Measurements from ENCODE around the gene FAM118A. TPM values are rescaled to one million over a fixed set of nuclear protein-coding genes. Genes with fewer than 3 reads are reported as not detected.

FAM118A gene
- total and polyA plus RNA-seq, 2 experiments from 2014 or later = 11.9 to 20.3 TPM

- Histone ChIP-seq H3K4me3 (no peak overlapping the region), H3K79me2 (replicated peaks; ENCODE audit: insufficient read depth) (no peaks in the 10 kb centered on the region), H3K27ac (ENCODE audit: low read depth) (no peak overlapping the region), H3K4me1 (ENCODE audit: insufficient read depth) (peaks cover 5% of the 10 kb centered on the region; the same call in 1 of the 2 replicates), H4K20me1 (replicated peaks; ENCODE audit: insufficient read depth) (no peaks in the 10 kb centered on the region), H3K9me2 (ENCODE audit: insufficient read depth) (no peaks in the 10 kb centered on the region), H2AFZ (no peak overlapping the region), H3F3A (replicated peaks; ENCODE audit: low read depth) (no peaks in the 10 kb centered on the region), H3K4me2 (no peak overlapping the region), H3K27me3 (ENCODE audit: insufficient read depth) (no peaks in the 10 kb centered on the region), H3K36me3 (ENCODE audit: insufficient read depth) (no peaks in the 10 kb centered on the region)
- H3K27ac Mint-ChIP-seq = no peak overlapping the region
- no peaks in the 10 kb centered on the region for H3K9me3 Mint-ChIP-seq
- peaks cover 6% of the 10 kb centered on the region for H3K27me3 Mint-ChIP-seq (ENCODE audit: insufficient read depth, low read depth, poor library complexity)
- DNase-seq (ENCODE audit: low spot score) = no peak
- ATAC-seq = no peak
- TF ChIP-seq, protein P1, sequence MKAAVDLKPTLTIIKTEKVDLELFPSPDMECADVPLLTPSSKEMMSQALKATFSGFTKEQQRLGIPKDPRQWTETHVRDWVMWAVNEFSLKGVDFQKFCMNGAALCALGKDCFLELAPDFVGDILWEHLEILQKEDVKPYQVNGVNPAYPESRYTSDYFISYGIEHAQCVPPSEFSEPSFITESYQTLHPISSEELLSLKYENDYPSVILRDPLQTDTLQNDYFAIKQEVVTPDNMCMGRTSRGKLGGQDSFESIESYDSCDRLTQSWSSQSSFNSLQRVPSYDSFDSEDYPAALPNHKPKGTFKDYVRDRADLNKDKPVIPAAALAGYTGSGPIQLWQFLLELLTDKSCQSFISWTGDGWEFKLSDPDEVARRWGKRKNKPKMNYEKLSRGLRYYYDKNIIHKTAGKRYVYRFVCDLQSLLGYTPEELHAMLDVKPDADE (IDR thresholded peaks at IDR 0.05) = no peak
- TF ChIP-seq CREB1 (CRISPR knock-in tag; IDR thresholded peaks at IDR 0.05; ENCODE audit: low read depth) (no peak), ZNF331 (CRISPR knock-in tag; IDR thresholded peaks at IDR 0.05; ENCODE audit: low read depth) (no peak), EZH2phosphoT487 (IDR thresholded peaks at IDR 0.05; ENCODE audit: unreplicated experiment) (no peak), STAT1 (IDR thresholded peaks at IDR 0.05; ENCODE audit: unreplicated experiment) (no peak), CTCF (conservative IDR thresholded peaks at IDR 0.05; ENCODE audit: low read depth in 2 of 2) (no peak), POLR2AphosphoS5 (IDR thresholded peaks at IDR 0.05; ENCODE audit: low read depth) (no peak), ZNF462 (CRISPR knock-in tag; IDR thresholded peaks at IDR 0.05) (no peak), NANOG (IDR thresholded peaks at IDR 0.05; ENCODE audit: borderline replicate concordance) (no peak), EZH2 (IDR thresholded peaks at IDR 0.05; ENCODE audit: low read depth, unreplicated experiment) (no peak), JUNB (IDR thresholded peaks at IDR 0.05; ENCODE audit: unreplicated experiment) (no peak), ZNF114 (CRISPR knock-in tag; IDR thresholded peaks at IDR 0.05) (no peak)
- TF ChIP-seq, protein P2, sequence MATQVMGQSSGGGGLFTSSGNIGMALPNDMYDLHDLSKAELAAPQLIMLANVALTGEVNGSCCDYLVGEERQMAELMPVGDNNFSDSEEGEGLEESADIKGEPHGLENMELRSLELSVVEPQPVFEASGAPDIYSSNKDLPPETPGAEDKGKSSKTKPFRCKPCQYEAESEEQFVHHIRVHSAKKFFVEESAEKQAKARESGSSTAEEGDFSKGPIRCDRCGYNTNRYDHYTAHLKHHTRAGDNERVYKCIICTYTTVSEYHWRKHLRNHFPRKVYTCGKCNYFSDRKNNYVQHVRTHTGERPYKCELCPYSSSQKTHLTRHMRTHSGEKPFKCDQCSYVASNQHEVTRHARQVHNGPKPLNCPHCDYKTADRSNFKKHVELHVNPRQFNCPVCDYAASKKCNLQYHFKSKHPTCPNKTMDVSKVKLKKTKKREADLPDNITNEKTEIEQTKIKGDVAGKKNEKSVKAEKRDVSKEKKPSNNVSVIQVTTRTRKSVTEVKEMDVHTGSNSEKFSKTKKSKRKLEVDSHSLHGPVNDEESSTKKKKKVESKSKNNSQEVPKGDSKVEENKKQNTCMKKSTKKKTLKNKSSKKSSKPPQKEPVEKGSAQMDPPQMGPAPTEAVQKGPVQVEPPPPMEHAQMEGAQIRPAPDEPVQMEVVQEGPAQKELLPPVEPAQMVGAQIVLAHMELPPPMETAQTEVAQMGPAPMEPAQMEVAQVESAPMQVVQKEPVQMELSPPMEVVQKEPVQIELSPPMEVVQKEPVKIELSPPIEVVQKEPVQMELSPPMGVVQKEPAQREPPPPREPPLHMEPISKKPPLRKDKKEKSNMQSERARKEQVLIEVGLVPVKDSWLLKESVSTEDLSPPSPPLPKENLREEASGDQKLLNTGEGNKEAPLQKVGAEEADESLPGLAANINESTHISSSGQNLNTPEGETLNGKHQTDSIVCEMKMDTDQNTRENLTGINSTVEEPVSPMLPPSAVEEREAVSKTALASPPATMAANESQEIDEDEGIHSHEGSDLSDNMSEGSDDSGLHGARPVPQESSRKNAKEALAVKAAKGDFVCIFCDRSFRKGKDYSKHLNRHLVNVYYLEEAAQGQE (IDR thresholded peaks at IDR 0.05; ENCODE audit: unreplicated experiment) = no peak
- peaks cover 5% of the 10 kb centered on the region; the same call in 2 of the 3 replicates for H3K4me1 Mint-ChIP-seq
- no peaks in the 10 kb centered on the region for H3K36me3 Mint-ChIP-seq (ENCODE audit: low read depth)
- H3K4me3 Mint-ChIP-seq = no peak overlapping the region
These were observed 18.4 kb upstream of the FAM118A start for GRCh38 chr22:45291061-45291930.
